Measurements from ENCODE around the gene MGAT2. TPM values are rescaled to one million over a fixed set of nuclear protein-coding genes. Genes with fewer than 3 reads are reported as not detected.
"Not testable (repeated sequence)": the region's sequence is repeated elsewhere in the genome, so short reads cannot be mapped to it uniquely, and the experiment has no call there.

Gene MGAT2
- total and polyA plus RNA-seq, 7 donors, result 15.6 to 26.9 (median 18.1) TPM

GRCh38 chr14:49612251-49612650, 8.3 kb upstream of the MGAT2 start:
- Histone ChIP-seq H3K4me3 (no peak overlapping the region), H3K4me1 (no peaks in the 10 kb centered on the region), H3K27ac (no peak overlapping the region), H3K9me3 (no peaks in the 10 kb centered on the region), H3K27me3 (no peaks in the 10 kb centered on the region), H3K36me3 (peaks cover 0 to 3% (median 0%) of the 10 kb centered on the region in 4 donors)
- DNase-seq, result no peak
- WGBS, 2 donors, result 92 to 93% methylated on average over 4 of the region's 4 CpGs
- intact Hi-C loops (cut with DNase I), result no loop called here
- TF ChIP-seq EP300 (IDR thresholded peaks at IDR 0.05) (no peak), CTCF (IDR thresholded peaks at IDR 0.05) (no peak), POLR2AphosphoS5 (IDR thresholded peaks at IDR 0.05) (no peak), POLR2A (IDR thresholded peaks at IDR 0.05) (no peak)

- Histone ChIP-seq H3K36me3 (peaks cover 0 to 2% (median under 1%) of the 10 kb centered on the region in 4 donors), H3K4me3 (no peak overlapping the region), H3K4me1 (no peaks in the 10 kb centered on the region), H3K9me3 (no peaks in the 10 kb centered on the region), H3K27me3 (no peaks in the 10 kb centered on the region), H3K27ac (no peak overlapping the region)
- intact Hi-C loops (cut with DNase I), result no loop called here
- no peak for DNase-seq
- TF ChIP-seq EP300 (IDR thresholded peaks at IDR 0.05), result no peak
- no peak for TF ChIP-seq POLR2AphosphoS5 (IDR thresholded peaks at IDR 0.05)
- no peak for TF ChIP-seq CTCF (IDR thresholded peaks at IDR 0.05)
- TF ChIP-seq POLR2A (IDR thresholded peaks at IDR 0.05), result no peak
- 94% methylated on average over 8 of the region's 8 CpGs for WGBS, 2 donors
Observed at GRCh38 chr14:49612671-49613070, 7.9 kb upstream of the MGAT2 start.

- WGBS, 2 donors, result 96 to 97% methylated on average over 2 of the region's 2 CpGs
- TF ChIP-seq EP300 (IDR thresholded peaks at IDR 0.05), result no peak
- Histone ChIP-seq H3K4me3 (no peak overlapping the region), H3K36me3 (peaks cover 0 to 14% (median 3%) of the 10 kb centered on the region in 4 donors), H3K9me3 (no peaks in the 10 kb centered on the region), H3K27ac (no peak overlapping the region), H3K27me3 (no peaks in the 10 kb centered on the region), H3K4me1 (peaks cover 0 to 7% (median 3%) of the 10 kb centered on the region in 4 donors)
- intact Hi-C loops (cut with DNase I), result no loop called here
- no peak for DNase-seq
Observed at GRCh38 chr14:49614196-49614595, 6.4 kb upstream of the MGAT2 start.

GRCh38 chr14:49615776-49616175, 4.8 kb upstream of the MGAT2 start:
- Histone ChIP-seq H3K36me3 (peaks cover 0 to 14% (median 3%) of the 10 kb centered on the region in 4 donors), H3K4me3 (no peak overlapping the region), H3K4me1 (peaks cover 0 to 14% (median 7%) of the 10 kb centered on the region in 4 donors), H3K9me3 (no peaks in the 10 kb centered on the region), H3K27ac (no peak overlapping the region), H3K27me3 (no peaks in the 10 kb centered on the region)
- DNase-seq, result no peak
- TF ChIP-seq POLR2AphosphoS5 (IDR thresholded peaks at IDR 0.05), result no peak
- TF ChIP-seq EP300 (IDR thresholded peaks at IDR 0.05), result no peak
- TF ChIP-seq CTCF (IDR thresholded peaks at IDR 0.05), result no peak
- no peak for TF ChIP-seq POLR2A (IDR thresholded peaks at IDR 0.05)
- intact Hi-C loops (cut with DNase I), result no loop called here
- 94 to 97% methylated on average over 6 of the region's 6 CpGs for WGBS, 2 donors

- WGBS, 2 donors, result 85 to 87% methylated on average over 6 of the region's 6 CpGs
- Histone ChIP-seq H3K4me3 (no peak overlapping the region), H3K36me3 (peaks cover 0 to 14% (median 3%) of the 10 kb centered on the region in 4 donors), H3K27ac (no peak overlapping the region), H3K4me1 (peaks cover 0 to 31% (median 26%) of the 10 kb centered on the region in 4 donors), H3K9me3 (no peaks in the 10 kb centered on the region), H3K27me3 (no peaks in the 10 kb centered on the region)
- no peak for DNase-seq
- intact Hi-C loops (cut with DNase I), result no loop called here
- TF ChIP-seq EP300 (IDR thresholded peaks at IDR 0.05) (no peak), CTCF (IDR thresholded peaks at IDR 0.05) (no peak), POLR2AphosphoS5 (IDR thresholded peaks at IDR 0.05) (no peak), POLR2A (IDR thresholded peaks at IDR 0.05) (no peak)
Observed at GRCh38 chr14:49617852-49618519, 2.6 kb upstream of the MGAT2 start.

- Histone ChIP-seq H3K27ac (peak overlapping the region; percentile 90 to 97 (median 92)), H3K36me3 (peaks cover 0 to 14% (median 3%) of the 10 kb centered on the region in 4 donors), H3K4me1 (peaks cover 0 to 44% (median 35%) of the 10 kb centered on the region in 4 donors), H3K4me3 (peak overlapping the region; percentile 73 to 95 (median 82))
- WGBS, 2 donors, result 43 to 68% methylated on average over 19 of the region's 19 CpGs
- H3K9me3 ChIP-seq; DNase-seq; intact Hi-C loops (cut with DNase I); H3K27me3 ChIP-seq: not testable (repeated sequence)
Observed at GRCh38 chr14:49619273-49619672, 1.3 kb upstream of the MGAT2 start.
